MCF 10A (cell line): ENCODE measurements around the gene FOXP4. TPM values are rescaled to one million over a fixed set of nuclear protein-coding genes. Genes with fewer than 3 reads are reported as not detected.

Experiments
- BruUV-seq: library from RNA; stranded (reverse); fragments of 400-500 nt; replicated peaks from 2 replicates; lab custom pipeline; 2021; lab: Mats Ljungman, UMichigan
- CTCF ChIA-PET: fragments of 300-600 bp; sonication (Branson Sonifier 250); formaldehyde crosslinking; extraction: SDS; loops from one replicate; lab custom pipeline; 2021; ENCODE audit warnings: antibody characterized with exemption, inconsistent platforms; lab: Yijun Ruan, JAX
- POLR2A ChIA-PET: fragments of 300-600, 350-650 bp; sonication (Branson Sonifier 250); formaldehyde crosslinking; extraction: SDS; loops from one replicate; lab custom pipeline; 2020; ENCODE audit warnings: antibody characterized with exemption, inconsistent platforms; lab: Yijun Ruan, JAX
- DNase-seq: peaks from one replicate; pipeline ENCODE4 v3.0.0-alpha.2; 2018; ENCODE audit not compliant: unreplicated experiment
- H3K27ac Mint-ChIP-seq: one replicate; pipeline ENCODE4 v1.8.0; 2022; ENCODE audit warnings: mild to moderate bottlenecking, low read depth, mixed read lengths; ENCODE audit not compliant: unreplicated experiment
- H3K27me3 Mint-ChIP-seq: one replicate; pipeline ENCODE4 v1.8.0; 2022; ENCODE audit warnings: mixed read lengths; ENCODE audit not compliant: insufficient read depth, unreplicated experiment
- H3K36me3 Mint-ChIP-seq: one replicate; pipeline ENCODE4 v1.8.0; 2022; ENCODE audit warnings: mild to moderate bottlenecking, moderate library complexity, mixed read lengths; ENCODE audit not compliant: insufficient read depth, unreplicated experiment
- H3K4me1 Mint-ChIP-seq: one replicate; pipeline ENCODE4 v1.8.0; 2022; ENCODE audit warnings: mixed read lengths; ENCODE audit not compliant: insufficient read depth, unreplicated experiment
- H3K4me3 Mint-ChIP-seq: one replicate; pipeline ENCODE4 v1.8.0; 2022; ENCODE audit warnings: mild to moderate bottlenecking, moderate library complexity, mixed read lengths; ENCODE audit not compliant: unreplicated experiment
- H3K9me3 Mint-ChIP-seq: one replicate; pipeline ENCODE4 v1.8.0; 2022; ENCODE audit warnings: mixed read lengths; ENCODE audit not compliant: unreplicated experiment
- intact Hi-C: fragments of 100-400 bp; cut with micrococcal nuclease; formaldehyde crosslinking; loops from 2 replicates; pipeline ENCODE4 v1.14.1; 2022
- total RNA-seq: library from RNA; stranded (reverse); gene quantifications from 2 replicates; pipeline ENCODE4 v1.2.3, GENCODE V29; 2022
- TF ChIP-seq, protein P1 (sequence below): fragments of 200-600 bp; IDR thresholded peaks from one replicate; pipeline ENCODE4 v1.8.0; 2022; ENCODE audit warnings: antibody characterized with exemption, mild to moderate bottlenecking; ENCODE audit not compliant: unreplicated experiment

The FOXP4 gene
- total RNA-seq, 1 experiment from 2014 or later = 16.5 TPM

- H3K4me1 Mint-ChIP-seq = no peaks in the 10 kb centered on the region
- H3K36me3 Mint-ChIP-seq = peaks cover 9% of the 10 kb centered on the region
- H3K4me3 Mint-ChIP-seq = no peak overlapping the region
- H3K27me3 Mint-ChIP-seq = no peaks in the 10 kb centered on the region
- no peak overlapping the region for H3K27ac Mint-ChIP-seq
- no peaks in the 10 kb centered on the region for H3K9me3 Mint-ChIP-seq
- BruUV-seq = no TSS peak
- ChIA-PET POLR2A (no interaction called here), CTCF (no interaction called here)
- TF ChIP-seq, protein P1, sequence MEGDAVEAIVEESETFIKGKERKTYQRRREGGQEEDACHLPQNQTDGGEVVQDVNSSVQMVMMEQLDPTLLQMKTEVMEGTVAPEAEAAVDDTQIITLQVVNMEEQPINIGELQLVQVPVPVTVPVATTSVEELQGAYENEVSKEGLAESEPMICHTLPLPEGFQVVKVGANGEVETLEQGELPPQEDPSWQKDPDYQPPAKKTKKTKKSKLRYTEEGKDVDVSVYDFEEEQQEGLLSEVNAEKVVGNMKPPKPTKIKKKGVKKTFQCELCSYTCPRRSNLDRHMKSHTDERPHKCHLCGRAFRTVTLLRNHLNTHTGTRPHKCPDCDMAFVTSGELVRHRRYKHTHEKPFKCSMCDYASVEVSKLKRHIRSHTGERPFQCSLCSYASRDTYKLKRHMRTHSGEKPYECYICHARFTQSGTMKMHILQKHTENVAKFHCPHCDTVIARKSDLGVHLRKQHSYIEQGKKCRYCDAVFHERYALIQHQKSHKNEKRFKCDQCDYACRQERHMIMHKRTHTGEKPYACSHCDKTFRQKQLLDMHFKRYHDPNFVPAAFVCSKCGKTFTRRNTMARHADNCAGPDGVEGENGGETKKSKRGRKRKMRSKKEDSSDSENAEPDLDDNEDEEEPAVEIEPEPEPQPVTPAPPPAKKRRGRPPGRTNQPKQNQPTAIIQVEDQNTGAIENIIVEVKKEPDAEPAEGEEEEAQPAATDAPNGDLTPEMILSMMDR = no peak
- intact Hi-C loops = no loop called here
- no peak for DNase-seq
Observed at GRCh38 chr6:41551086-41551700, 5.0 kb downstream of the FOXP4 start.

DNA sequence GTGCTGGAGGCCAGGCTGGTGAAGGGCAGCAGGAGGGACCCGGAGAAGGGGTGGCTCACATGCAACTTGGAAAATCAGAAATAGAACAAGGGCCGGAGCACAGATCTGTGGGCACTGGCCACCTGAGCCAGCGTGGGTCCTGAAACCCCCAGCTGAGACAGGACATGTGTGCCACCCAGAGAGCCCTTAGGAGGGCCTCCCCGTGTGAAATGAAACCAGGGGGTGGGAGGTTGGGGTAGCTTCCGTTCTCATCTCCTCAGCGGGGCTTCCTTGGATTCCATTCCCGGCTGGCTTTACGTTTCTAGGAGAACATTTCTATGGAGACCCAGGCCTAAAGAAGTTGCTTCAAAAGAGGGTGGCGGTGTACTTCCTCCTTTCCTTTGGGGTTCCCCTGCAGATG is 5.7 kb downstream of the FOXP4 start:
- TF ChIP-seq, protein P1 = no peak
- H3K36me3 Mint-ChIP-seq = peaks cover 9% of the 10 kb centered on the region
- BruUV-seq = no TSS peak
- ChIA-PET CTCF (interaction anchor here (1.2 kb wide), 1 partner anchor 37 kb away, joined by 3 read pairs; no protein-coding TSS in a partner anchor), POLR2A (no interaction called here)
- H3K4me3 Mint-ChIP-seq = no peak overlapping the region
- no peaks in the 10 kb centered on the region for H3K9me3 Mint-ChIP-seq
- no peaks in the 10 kb centered on the region for H3K4me1 Mint-ChIP-seq
- no peak overlapping the region for H3K27ac Mint-ChIP-seq
- no peaks in the 10 kb centered on the region for H3K27me3 Mint-ChIP-seq
- intact Hi-C loops = no loop called here
- DNase-seq = no peak

DNA sequence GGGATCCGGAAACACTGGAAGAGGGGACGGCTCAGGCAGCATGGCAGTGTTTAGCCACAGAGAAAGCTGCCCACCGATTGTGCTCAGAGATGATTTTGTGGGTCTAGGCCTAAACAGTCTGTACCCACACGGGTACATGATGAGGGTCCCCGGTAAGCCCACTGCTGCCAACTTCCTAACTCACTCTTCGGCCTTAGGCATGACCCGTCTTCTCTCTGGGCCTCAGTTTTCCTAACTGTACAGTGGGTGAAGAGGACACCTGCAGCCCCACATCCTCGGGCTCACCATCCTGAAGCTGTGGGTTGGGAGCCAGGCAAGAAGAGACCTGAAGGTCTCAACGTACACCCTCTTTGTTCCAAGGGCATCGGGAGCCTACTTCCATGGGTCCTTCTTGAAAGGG is 6.5 kb downstream of the FOXP4 start:
- no TSS peak for BruUV-seq

GRCh38 chr6:41553405-41553999 is 7.3 kb downstream of the FOXP4 start:
- POLR2A ChIA-PET = no interaction called here
- H3K27me3 Mint-ChIP-seq = no peaks in the 10 kb centered on the region
- intact Hi-C loops = no loop called here
- peaks cover 9% of the 10 kb centered on the region for H3K36me3 Mint-ChIP-seq
- DNase-seq = no peak
- TF ChIP-seq, protein P1 = no peak
- H3K9me3 Mint-ChIP-seq = no peaks in the 10 kb centered on the region
- CTCF ChIA-PET = interaction anchor here (0.8 kb wide), 1 partner anchor 99 kb away, joined by 3 read pairs; no protein-coding TSS in a partner anchor
- no peak overlapping the region for H3K27ac Mint-ChIP-seq
- no TSS peak for BruUV-seq
- no peaks in the 10 kb centered on the region for H3K4me1 Mint-ChIP-seq
- no peak overlapping the region for H3K4me3 Mint-ChIP-seq

More for the DNA sequence above, 6.5 kb downstream of the FOXP4 start:
- TF ChIP-seq, protein P1 = no peak
- Mint-ChIP-seq H3K9me3 (no peaks in the 10 kb centered on the region), H3K36me3 (peaks cover 9% of the 10 kb centered on the region), H3K27ac (no peak overlapping the region), H3K4me3 (no peak overlapping the region), H3K27me3 (no peaks in the 10 kb centered on the region), H3K4me1 (no peaks in the 10 kb centered on the region)
- POLR2A ChIA-PET = no interaction called here
- DNase-seq = no peak
- intact Hi-C loops = no loop called here
- CTCF ChIA-PET = interaction anchor here (1.2 kb wide), 1 partner anchor 36 kb away, joined by 3 read pairs; no protein-coding TSS in a partner anchor
